GM18867 (cell line): ENCODE results near the gene NRAP.

Source experiments
- ATAC-seq: cut with Tn5 transposase; IDR thresholded peaks from one replicate; pipeline ENCODE4 v1.9.1; 2021; ENCODE audit warnings: mild to moderate bottlenecking, moderate library complexity; ENCODE audit not compliant: unreplicated experiment

NRAP gene, protein sequence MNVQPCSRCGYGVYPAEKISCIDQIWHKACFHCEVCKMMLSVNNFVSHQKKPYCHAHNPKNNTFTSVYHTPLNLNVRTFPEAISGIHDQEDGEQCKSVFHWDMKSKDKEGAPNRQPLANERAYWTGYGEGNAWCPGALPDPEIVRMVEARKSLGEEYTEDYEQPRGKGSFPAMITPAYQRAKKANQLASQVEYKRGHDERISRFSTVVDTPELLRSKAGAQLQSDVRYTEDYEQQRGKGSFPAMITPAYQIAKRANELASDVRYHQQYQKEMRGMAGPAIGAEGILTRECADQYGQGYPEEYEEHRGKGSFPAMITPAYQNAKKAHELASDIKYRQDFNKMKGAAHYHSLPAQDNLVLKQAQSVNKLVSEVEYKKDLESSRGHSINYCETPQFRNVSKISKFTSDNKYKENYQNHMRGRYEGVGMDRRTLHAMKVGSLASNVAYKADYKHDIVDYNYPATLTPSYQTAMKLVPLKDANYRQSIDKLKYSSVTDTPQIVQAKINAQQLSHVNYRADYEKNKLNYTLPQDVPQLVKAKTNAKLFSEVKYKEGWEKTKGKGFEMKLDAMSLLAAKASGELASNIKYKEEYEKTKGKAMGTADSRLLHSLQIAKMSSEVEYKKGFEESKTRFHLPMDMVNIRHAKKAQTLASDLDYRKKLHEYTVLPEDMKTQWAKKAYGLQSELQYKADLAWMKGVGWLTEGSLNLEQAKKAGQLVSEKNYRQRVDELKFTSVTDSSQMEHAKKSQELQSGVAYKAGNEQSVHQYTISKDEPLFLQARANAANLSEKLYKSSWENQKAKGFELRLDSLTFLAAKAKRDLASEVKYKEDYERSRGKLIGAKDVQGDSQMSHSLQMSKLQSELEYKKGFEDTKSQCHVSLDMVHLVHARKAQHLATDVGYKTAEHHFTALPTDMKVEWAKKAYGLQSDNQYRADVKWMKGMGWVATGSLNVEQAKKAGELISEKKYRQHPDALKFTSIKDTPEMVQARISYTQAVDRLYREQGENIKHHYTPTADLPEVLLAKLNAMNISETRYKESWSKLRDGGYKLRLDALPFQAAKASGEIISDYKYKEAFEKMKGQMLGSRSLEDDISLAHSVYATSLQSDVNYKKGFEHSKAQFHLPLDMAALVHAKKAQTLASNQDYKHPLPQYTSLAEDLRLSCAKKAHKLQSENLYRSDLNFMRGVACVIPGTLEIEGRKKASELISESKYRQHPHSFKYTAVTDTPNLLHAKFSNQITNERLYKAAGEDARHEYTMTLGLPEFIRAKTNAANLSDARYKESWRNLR (N-terminal part only)

DNA sequence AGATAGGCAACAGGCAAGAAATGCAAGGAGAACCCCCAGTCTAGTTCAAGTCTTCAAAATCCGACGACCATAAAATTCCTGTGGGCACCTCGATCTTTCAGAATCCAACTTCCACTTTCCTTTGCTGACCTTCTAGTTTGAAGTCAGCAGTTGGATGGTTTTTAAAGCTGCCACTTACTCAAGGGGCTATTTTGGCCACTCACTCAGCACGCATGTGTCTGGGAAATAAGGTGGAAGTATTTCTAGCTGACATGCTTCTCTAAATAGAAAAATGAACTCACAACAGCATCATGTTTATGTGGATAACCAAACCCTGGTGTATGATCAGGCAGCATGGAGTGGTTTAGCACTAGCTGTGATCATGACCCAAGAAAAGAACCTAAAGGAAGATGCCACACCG lies at the start of gene NRAP:
TSS of gene NRAP (minus strand) at position 134 of the 400 bp plus-strand sequence. CDS start 159 bp downstream, outside the sequence.
- no peak for ATAC-seq

DNA sequence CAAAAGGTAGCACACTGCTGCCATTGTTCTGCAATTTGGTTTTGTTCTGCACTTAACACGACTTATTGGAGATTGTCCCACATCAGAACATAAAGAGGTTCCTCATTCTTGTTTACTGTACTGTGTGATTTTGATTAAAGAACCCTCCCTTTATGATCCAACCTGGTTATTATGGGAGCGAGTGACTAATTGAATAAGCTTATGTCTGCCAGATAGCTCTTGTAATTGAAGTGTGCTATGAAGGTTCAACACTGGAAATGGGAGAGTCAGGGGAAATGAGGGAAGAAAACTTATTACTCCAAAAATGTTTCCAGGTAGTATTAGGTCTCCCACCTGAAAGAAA lies 49.8 kb upstream of the NRAP start:
- ATAC-seq = no peak

DNA sequence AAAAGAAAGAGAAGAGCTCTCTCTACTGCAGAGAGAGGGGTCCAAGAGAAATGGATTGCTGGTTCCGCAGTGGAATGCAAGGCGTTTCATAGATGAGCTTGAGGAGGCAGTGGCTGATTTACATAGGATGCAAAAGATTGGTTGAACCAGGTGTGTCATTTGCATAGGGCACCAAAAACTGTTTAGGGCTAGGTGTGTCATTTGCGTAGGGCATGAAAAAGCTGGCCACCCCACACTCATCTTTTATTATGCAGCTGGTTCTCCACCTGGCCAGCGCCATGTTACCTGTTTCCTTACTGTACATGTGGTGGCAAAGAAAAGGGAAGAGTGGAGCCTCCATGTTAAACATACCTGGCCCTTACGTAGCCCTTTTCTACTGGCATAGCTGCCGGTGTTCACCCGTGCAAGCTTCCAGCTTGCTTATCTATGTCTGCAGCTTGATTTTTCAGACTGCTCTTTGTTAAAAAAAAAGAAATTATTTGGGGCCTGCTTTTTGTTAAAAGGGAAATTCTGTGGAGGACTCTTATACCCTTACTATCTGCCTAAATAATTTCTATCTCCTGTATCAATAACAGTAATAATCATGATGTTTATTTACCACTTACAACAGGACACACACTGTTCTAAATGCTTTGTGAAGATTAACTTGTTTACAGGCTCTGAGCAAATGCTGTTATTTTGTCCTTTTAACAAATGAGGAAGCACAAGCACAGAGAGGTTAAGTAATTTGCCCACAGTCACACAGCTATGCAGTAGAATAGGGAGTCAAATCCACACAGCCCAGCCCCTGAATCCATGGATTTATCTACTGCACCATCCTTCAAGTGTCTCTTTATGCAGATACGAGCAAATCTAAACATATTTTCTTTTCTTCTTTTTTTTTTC lies 49.2 kb upstream of the NRAP start:
- no peak for ATAC-seq

DNA sequence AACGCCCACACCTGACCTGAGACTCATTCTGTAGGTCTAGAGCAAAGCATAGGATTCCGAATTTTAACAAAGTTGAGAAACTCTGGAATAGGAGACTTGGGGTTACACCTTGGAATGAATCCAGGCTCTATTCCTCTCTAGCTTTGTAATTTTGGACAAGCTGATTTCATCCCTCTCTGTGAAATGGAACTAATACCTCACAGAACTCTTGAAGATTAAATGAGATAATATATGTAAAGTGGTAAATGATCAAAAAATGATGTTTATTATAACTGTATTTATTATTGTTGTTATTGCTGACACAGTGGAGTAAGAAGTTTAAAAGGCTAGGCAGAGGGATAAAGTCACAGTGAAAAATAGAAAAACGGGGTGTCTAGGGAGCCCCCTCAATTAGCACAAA lies 48.2 kb upstream of the NRAP start:
- ATAC-seq = no peak

DNA sequence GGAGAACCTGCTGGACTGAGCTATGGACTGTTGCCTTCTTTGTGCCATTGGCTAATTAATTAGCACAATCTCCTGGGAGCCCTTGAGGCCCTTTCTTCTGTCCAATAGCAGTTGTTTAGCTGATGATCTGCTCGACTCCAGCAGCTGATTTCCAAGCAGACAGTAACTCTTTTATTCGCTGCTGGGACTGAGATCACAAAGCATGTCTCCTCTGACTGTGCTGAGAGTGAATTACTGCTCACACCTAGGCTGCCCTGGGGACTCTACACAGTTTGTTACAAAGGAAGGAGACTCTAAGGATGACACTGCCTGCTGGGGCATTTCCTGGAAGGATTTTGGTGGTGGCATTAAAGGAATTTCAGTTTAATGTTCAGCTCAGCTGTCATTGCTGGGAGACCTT lies 47.3 kb upstream of the NRAP start:
- ATAC-seq = no peak

DNA sequence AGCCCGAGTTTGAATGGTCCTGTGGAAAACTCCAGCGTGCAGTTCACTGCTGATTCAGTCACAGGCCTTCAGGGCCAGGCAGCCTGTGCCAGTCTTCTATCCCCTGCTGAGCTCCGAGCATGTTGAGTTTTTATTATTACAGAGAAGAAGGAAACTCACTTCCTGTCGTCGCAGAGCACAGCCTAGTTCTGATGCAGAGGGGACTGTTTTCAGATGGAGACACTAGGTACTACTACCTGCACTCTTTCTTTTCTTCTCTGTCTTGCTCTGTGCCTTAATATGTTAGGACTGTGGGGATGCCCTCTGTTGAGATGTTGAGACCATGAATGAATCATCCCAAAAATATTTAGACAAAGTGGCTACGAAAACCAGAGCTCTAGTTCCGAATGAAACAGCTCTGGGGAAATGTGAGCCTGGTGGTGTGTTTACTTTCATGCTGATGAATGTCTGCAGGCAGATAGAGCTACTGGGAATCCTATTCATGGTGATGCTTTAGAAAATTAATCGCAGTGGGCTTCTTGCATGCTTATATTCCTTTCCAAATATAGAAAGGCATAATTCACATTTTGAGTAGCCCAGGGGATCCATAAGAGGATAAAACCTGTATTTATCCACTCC lies 45.5 kb upstream of the NRAP start:
- no peak for ATAC-seq

DNA sequence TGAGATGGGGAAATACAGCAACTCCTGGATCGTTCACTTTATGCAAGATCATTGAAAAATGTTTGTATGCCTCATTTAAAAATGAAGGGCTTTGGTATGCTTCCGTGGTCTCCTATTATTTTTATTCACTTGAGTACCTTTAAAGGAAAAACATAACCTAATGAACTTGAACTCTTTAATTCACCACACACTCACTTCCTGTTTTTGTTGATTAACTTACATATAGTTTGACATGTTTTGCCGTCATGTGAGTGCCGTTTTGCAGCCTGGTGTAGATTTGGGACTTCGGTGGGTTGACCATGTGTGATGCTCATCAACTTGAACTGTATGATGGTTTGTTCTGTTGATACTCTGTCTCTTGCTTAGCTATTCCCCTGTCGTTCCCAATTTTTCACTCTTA lies 44.8 kb upstream of the NRAP start:
- no peak for ATAC-seq

DNA sequence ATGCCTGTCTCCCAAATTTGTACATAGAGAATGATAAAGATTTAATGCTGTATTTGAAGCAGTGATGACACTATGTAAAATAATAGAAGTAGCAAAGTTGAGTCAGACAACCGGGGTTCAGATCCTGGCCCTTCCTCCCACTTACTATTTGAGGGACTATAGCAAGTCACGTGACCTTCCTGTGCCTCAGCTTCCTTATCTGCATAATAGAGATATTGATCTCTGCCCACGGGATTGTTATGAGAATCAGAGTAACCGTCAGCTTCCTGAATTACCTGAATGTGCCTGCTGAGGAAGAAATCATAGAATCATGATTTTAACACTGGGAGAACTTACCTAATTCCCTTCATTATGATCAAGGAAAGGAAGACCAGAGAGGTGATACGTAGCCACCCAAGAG lies 42.8 kb upstream of the NRAP start:
- no peak for ATAC-seq

DNA sequence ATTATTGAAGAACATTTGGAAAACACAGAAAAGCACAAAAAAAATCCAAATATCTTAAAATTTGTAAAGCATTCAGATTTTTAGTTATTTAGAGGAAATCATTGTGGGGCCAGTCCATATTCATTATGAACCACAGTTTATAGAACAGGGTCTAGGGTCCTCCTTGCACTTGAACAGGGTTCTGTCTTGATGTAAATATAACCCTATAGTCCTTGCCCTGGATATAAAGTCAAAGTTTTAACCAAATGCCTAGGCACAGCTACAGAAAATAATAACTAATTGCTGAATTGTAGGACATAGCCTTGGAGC lies 41.5 kb upstream of the NRAP start:
- no peak for ATAC-seq

DNA sequence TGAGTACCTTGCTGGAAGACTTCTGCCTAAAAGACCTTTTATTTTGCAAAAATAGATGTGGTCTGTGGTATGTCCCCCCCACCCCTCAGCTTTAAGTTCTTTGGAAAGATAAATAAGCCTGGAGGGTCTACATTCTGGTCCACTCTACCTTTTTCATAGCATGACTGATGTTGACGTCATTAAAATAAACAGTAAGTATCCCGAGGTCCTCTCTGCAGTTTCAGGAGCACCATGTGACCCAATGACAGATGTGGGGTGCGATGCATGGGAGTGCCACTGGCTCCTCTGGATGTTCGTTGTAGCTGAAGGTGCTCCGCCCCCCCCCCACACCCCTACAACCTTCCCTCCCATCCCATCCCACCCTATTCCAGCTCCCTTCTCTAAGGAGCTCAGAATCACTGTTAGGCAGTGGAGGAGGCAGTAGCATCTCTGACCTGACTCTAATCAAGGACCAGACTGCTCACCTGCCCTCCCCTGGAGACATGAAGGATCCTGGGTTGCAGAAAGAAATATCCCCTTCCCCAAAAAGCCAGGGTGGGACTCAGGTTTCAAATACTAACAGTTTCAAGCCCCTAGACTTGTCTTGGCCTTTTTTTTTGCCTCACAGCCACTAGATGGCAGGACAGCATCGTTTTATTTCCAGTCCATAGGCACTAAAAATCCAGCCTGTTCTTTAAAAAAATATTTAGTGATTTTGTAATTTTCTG lies 40.9 kb upstream of the NRAP start:
- peak; percentile 43 for ATAC-seq

DNA sequence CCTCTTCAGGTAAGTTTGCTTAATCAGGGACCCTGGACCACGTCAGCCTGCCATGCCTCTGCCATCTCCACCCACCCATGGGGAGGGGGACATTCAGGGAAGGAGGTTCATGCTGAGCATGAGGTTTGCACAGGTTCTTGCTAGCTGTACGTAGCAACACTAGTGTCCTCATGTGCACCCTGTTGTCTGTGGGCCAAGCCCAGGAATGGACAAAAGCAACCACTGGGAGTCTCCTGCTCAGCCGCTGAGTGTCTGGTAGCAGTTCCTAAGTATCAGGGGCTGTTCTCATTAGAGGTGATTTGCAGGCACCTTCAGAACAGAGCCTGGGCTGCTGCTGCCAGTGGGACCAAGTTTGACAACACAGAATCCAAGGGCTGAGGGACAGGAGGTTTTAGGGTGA lies 33.8 kb upstream of the NRAP start:
- no peak for ATAC-seq

DNA sequence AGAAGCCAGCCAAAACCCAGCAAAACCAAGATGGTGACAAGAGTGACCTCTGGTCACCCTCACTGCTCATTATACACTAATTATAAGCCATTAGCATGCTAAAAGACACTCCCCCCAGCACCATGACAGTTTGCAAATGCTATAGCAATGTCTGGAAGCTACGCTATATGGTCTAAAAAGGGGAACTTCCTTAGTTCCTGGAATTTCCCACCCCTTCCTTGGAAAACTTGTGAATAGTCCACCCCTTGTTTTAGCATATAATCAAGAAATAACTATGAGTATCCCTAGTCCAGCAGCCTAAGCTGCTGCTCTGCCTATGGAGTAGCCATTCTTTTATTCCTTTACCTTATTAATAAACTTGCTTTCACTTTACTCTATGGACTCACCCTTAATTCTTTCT lies 31.9 kb upstream of the NRAP start:
- ATAC-seq = no peak

DNA sequence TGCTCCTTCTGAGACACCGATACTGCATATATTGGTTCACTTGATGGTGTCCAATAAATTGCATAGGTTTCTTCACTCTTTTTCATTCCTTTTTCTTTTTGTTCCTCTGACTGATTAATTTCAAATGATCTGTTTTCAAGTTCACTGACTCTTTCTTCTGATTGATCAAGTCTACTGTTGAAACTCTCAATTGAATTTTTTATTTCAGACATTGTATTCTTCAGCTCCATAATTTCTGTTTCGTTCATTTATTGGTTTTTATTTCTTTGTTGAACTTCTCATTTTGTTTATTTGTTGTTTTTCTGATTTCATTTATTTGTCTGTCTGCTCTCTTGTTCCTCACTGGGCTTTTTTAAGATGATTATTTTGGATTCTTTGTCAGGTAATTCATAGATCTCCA lies 29.5 kb upstream of the NRAP start:
- no peak for ATAC-seq

DNA sequence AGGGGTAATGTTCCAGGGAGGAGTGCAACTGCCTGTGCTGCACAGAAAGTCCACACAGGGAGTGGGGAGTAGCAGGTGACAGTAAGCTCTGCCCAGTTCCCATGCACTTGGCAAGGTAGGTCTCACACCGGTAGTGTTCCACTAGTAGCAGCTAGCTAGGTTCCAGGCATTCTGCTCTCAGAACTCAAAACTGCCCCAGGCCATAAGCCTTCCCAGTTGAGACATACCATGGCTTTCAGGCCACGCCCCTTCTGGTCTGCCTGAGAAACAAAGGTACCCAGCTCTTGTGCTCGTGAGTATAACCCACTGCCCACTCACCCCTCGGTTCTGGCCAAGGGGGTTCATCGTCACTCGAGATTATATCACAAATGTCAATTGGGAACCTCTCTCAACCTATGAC lies 28.4 kb upstream of the NRAP start:
- ATAC-seq = no peak

DNA sequence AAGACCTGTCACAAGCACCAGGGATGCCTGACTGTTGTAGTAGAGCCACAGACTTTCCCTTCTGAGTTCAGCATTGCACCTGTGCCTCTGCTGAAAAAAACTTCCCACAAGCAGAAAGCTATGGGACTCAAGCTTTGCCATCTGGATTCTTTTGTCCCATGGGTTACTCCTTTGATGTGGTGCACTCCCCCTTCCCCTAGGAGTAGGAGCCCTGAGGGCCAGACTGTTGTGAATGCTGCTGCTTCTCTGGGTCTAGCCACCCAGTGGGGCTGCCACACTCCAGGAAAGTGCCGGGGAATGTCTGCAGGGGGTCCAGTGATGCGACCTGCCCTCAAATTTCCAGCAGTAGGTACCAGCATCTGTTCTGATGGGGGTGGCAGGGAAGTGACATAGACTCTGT lies 27.5 kb upstream of the NRAP start:
- no peak for ATAC-seq

DNA sequence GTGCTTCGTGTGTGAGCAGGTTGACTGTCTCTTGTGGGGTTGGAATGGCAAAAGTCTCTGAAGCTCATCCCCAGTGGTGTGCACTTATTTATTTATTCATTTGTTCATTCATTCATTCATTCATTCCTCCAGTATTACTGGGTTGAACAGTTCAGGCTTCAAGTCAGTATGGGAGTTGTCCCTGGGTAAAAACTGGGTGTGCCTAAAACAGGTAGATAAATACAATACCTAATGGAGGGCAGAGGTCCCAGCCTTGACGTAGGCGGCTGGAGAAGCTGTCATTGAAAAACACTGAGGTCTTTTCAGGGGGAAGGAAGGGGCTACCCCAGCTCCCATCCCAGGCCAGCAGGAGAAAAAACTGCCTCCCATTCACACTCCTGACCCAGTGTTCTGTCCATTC lies 26.9 kb upstream of the NRAP start:
- no peak for ATAC-seq

DNA sequence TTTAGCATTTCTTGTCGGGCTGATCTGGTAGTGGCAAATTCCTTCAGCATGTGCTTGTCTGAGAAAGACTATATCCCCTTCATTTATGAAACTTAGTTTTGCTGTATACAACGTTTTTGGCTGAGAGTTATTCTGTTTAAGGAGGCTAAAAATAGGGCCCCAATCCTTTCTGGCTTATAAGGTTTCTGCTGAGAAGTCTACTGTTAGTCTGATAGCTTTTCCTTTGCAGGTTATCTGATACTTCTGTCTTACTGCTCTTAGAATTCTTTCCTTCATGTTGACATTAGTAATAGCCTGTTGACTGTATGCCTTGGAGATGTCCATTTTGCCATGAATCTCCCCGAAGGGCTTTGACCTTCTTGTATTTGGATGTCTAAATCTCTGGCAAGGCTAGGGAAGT lies 25.7 kb upstream of the NRAP start:
- no peak for ATAC-seq

DNA sequence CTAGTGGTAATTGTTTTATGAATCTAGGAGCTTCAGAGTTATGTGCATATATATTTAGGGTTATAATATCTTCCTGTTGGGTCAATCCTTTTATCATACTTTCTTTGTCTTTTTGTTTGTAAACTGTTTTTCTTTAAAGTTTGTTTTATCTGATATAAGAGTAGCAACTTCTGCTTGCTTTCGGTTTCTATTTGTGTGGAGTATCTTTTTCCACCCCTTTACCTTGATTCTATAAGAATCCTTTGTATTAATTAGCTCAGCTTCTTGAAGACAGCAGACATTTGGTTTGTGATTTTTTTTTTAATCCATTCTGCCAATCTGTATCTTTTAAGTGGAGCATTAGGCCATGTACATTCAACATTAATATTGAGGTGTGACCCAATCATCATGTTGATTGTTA lies 25.2 kb upstream of the NRAP start:
- no peak for ATAC-seq

DNA sequence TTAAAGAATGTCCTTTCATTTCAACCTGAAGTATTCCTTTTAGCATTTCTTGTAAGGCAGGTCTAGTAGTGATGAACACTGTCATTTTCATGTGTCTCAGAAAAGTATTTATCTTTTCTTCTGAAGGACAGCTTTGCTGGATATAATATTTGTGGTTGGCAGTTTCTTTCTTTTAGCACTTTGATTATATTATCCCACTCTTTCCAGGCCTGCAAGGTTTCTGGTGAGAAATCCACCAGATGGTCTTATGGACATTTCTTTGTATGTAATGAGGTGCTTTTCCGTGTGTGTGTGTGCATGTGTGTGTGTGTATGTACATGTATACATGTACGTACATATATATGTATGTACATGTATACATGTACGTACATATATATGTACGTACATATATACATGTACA lies 23.2 kb upstream of the NRAP start:
- no peak for ATAC-seq

DNA sequence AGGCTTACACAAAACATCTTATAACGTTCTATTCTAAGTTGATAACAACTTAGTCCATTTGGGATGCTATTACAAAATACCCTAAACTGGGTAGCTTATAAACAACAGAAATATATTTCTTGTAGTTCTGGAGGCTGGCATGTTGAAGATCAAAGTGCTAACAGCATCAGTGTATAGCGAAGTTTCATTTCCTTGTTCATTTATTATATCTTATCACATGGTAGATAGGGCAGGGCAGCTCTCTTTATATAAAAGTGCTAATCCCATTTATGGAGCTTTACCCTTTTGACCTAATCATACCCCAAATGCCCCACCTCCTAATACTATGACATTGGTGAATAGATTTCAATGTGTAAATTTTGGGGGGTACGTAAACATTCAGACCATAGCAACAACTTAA lies 22.2 kb upstream of the NRAP start:
- ATAC-seq = no peak
